CD4-positive, alpha-beta T cell (primary cell): ENCODE measurements around the gene PCP4. TPM values are rescaled to one million over a fixed set of nuclear protein-coding genes. Genes with fewer than 3 reads are reported as not detected.

Source experiments
- ATAC-seq: fragments of 200-7000 bp; cut with Tn5 transposase; one replicate; pipeline ENCODE4 v1.10.0; 2022; ENCODE audit warnings: mild to moderate bottlenecking; ENCODE audit not compliant: poor library complexity
- CTCF ChIA-PET: fragments of 350-600 bp; sonication (Branson Sonifier 250); formaldehyde crosslinking; loops from one replicate; lab custom pipeline; 2021; ENCODE audit warnings: antibody characterized with exemption, inconsistent platforms; lab: Charles Lee
- POLR2A ChIA-PET: fragments of 350-600 bp; sonication (Branson Sonifier 250); formaldehyde crosslinking; loops from one replicate; lab custom pipeline; 2021; ENCODE audit warnings: antibody characterized with exemption, inconsistent platforms; lab: Charles Lee
- DNase-seq, 14 experiments: peaks; one replicate each; pipeline ENCODE4 v3.0.0-alpha.2; 2013 to 2020; ENCODE audit warnings: mixed read lengths in 2 of 14
- H3K27ac ChIP-seq, 2 donors: one replicate each; pipeline versions ENCODE4 v1.5.1 to v1.7.0; 2013; ENCODE audit warnings: low read length in 2 of 2, low read depth in 1 of 2, mild to moderate bottlenecking in 1 of 2
- H3K27me3 ChIP-seq, 2 experiments: 1 replicate in 1 of 2; 2 replicates in 1 of 2; pipeline versions ENCODE4 v1.6.1 to v1.7.0; 2013; ENCODE audit warnings: low read length in 2 of 2, control low read depth in 1 of 2, mild to moderate bottlenecking in 1 of 2, moderate library complexity in 1 of 2; ENCODE audit not compliant: insufficient read depth in 2 of 2, control insufficient read depth in 1 of 2
- H3K36me3 ChIP-seq: one replicate; pipeline ENCODE4 v1.6.1; 2013; ENCODE audit warnings: low read length, control low read depth; ENCODE audit not compliant: insufficient read depth
- H3K4me1 ChIP-seq: one replicate; pipeline ENCODE4 v1.6.1; 2013; ENCODE audit warnings: low read length, control low read depth; ENCODE audit not compliant: insufficient read depth
- H3K4me3 ChIP-seq: one replicate; pipeline ENCODE4 v1.5.1; 2013; ENCODE audit warnings: mild to moderate bottlenecking, low read length, moderate library complexity
- H3K9me3 ChIP-seq, 2 experiments: 1 replicate in 1 of 2; 2 replicates in 1 of 2; pipeline versions ENCODE4 v1.6.1 to v1.7.0; 2013; ENCODE audit warnings: low read length in 2 of 2, mild to moderate bottlenecking in 2 of 2, control low read depth in 1 of 2, moderate library complexity in 1 of 2; ENCODE audit not compliant: control insufficient read depth in 1 of 2, insufficient read depth in 1 of 2
- H3K27ac Mint-ChIP-seq: one replicate; pipeline ENCODE4 v1.8.0; 2020; ENCODE audit warnings: mixed read lengths
- H3K27me3 Mint-ChIP-seq: one replicate; pipeline ENCODE4 v1.8.0; 2021; ENCODE audit warnings: mixed read lengths
- H3K36me3 Mint-ChIP-seq: one replicate; pipeline ENCODE4 v1.8.0; 2021; ENCODE audit warnings: low read depth, mixed read lengths
- H3K4me1 Mint-ChIP-seq: one replicate; pipeline ENCODE4 v1.8.0; 2021; ENCODE audit warnings: low read depth, mixed read lengths
- H3K4me3 Mint-ChIP-seq: one replicate; pipeline ENCODE4 v1.8.0; 2020; ENCODE audit warnings: mild to moderate bottlenecking, mixed read lengths
- H3K9me3 Mint-ChIP-seq: one replicate; pipeline ENCODE4 v1.8.0; 2020; ENCODE audit warnings: mixed read lengths
- intact Hi-C, 2 experiments: fragments of 100-400 bp; cut with DNase I in 1 of 2; cut with micrococcal nuclease in 1 of 2; formaldehyde crosslinking; loops; one replicate each; pipeline versions ENCODE4 v1.15.1 to v1.9.0; 2023 to 2025; cut with DNase I, micrococcal nuclease
- total RNA-seq, 174 experiments: library from RNA in 2 of 174; stranded (reverse) in 2 of 174; gene quantifications; one replicate each; pipeline ENCODE4 v1.2.3 and lab custom pipeline; 2021 to 2026
- TF ChIP-seq, protein P1 (sequence below): fragments of 200-600 bp; IDR thresholded peaks from one replicate; pipeline ENCODE4 v1.8.0; 2022; ENCODE audit warnings: antibody characterized with exemption, mild to moderate bottlenecking

Gene PCP4
- total RNA-seq, 2 experiments from 2014 or later, result not detected

DNA sequence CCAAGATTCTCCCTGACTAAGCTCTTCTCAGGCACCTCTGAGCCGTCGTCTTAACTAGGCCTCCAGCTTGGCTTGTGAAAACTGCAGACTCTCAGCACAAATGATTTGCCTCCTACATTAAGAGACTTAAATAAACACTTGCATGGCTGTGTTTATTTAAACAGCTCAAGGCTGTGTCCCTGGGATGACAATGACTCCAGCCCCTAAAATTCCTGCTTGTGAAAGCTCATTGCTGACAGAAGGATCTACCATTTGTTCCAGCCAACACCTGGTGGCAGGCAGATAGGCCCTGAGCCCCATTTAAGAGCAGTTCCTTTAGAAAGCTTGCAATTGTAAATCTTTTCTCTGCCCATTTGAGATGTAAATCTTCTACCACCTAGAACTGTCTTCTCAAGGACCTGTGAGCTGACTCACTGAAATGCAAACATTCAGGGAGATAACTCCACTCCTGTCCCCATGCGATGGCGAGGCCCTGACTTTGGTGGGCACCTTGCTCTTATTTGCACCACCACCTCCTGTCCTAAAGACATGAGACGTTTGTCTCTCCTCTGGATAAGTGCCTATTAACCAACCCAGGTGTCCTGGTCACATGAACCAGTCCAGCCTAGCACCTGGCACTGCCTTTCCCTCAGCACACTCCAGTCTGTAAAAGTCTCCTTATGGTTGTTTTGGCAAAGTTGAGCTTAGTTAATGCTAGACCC is 15.1 kb upstream of the PCP4 start:
- H3K9me3 Mint-ChIP-seq, result no peaks in the 10 kb centered on the region
- no peak overlapping the region for H3K4me3 Mint-ChIP-seq
- Histone ChIP-seq H3K36me3 (no peaks in the 10 kb centered on the region), H3K27ac (no peak overlapping the region), H3K27me3 (no peaks in the 10 kb centered on the region), H3K4me3 (no peak overlapping the region), H3K4me1 (no peaks in the 10 kb centered on the region), H3K9me3 (peaks cover 0 to 20% of the 10 kb centered on the region in 2 experiments)
- intact Hi-C loops, result no loop called here
- ATAC-seq (no peak), DNase-seq (no peak)
- no peaks in the 10 kb centered on the region for H3K27me3 Mint-ChIP-seq
- H3K27ac Mint-ChIP-seq, result no peak overlapping the region
- ChIA-PET CTCF (no interaction called here), POLR2A (no interaction called here)
- no peaks in the 10 kb centered on the region for H3K36me3 Mint-ChIP-seq
- H3K4me1 Mint-ChIP-seq, result no peaks in the 10 kb centered on the region
- TF ChIP-seq, protein P1, sequence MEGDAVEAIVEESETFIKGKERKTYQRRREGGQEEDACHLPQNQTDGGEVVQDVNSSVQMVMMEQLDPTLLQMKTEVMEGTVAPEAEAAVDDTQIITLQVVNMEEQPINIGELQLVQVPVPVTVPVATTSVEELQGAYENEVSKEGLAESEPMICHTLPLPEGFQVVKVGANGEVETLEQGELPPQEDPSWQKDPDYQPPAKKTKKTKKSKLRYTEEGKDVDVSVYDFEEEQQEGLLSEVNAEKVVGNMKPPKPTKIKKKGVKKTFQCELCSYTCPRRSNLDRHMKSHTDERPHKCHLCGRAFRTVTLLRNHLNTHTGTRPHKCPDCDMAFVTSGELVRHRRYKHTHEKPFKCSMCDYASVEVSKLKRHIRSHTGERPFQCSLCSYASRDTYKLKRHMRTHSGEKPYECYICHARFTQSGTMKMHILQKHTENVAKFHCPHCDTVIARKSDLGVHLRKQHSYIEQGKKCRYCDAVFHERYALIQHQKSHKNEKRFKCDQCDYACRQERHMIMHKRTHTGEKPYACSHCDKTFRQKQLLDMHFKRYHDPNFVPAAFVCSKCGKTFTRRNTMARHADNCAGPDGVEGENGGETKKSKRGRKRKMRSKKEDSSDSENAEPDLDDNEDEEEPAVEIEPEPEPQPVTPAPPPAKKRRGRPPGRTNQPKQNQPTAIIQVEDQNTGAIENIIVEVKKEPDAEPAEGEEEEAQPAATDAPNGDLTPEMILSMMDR, result no peak

- no peaks in the 10 kb centered on the region for H3K36me3 Mint-ChIP-seq
- H3K36me3 ChIP-seq, result no peaks in the 10 kb centered on the region
- H3K27ac Mint-ChIP-seq, result no peak overlapping the region
- ChIA-PET CTCF (no interaction called here), POLR2A (no interaction called here)
- intact Hi-C loops, result no loop called here
- no peak overlapping the region for H3K4me3 ChIP-seq
- H3K27ac ChIP-seq, result no peak overlapping the region
- TF ChIP-seq, protein P1, result no peak
- DNase-seq, result no peak
- no peaks in the 10 kb centered on the region for H3K27me3 Mint-ChIP-seq
- no peak for ATAC-seq
- H3K4me1 ChIP-seq, result no peaks in the 10 kb centered on the region
- no peaks in the 10 kb centered on the region for H3K27me3 ChIP-seq
- no peaks in the 10 kb centered on the region for H3K4me1 Mint-ChIP-seq
- H3K9me3 Mint-ChIP-seq, result no peaks in the 10 kb centered on the region
- no peak overlapping the region for H3K4me3 Mint-ChIP-seq
- peaks cover 0 to 17% of the 10 kb centered on the region in 2 experiments for H3K9me3 ChIP-seq
Observed at GRCh38 chr21:39852726-39853500, 14.3 kb upstream of the PCP4 start.

DNA sequence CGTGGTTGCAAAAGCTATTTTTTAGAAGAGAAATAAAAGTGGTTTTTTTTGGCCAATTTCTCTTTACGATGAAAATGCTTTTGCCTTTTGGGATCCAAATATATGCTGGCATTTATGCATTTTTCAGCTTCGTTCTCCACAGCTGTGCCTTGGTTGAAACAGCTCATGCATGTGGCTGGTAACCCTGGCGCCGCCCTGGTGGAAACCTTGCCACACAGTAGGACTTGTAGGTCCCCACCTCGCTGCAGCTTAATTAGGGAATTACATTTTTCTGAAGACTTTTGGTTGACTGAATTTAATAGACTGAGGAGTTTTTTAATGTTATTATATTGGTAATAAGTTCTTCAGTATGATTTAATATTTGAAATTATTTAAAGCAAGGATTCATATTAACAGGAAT is 12.7 kb upstream of the PCP4 start:
- Histone ChIP-seq H3K27ac (no peak overlapping the region), H3K4me1 (no peaks in the 10 kb centered on the region), H3K4me3 (no peak overlapping the region), H3K27me3 (no peaks in the 10 kb centered on the region), H3K36me3 (no peaks in the 10 kb centered on the region), H3K9me3 (peaks cover 0 to 22% of the 10 kb centered on the region in 2 experiments)
- H3K36me3 Mint-ChIP-seq, result no peaks in the 10 kb centered on the region
- TF ChIP-seq, protein P1, result no peak
- no peaks in the 10 kb centered on the region for H3K4me1 Mint-ChIP-seq
- no peaks in the 10 kb centered on the region for H3K9me3 Mint-ChIP-seq
- CTCF ChIA-PET, result no interaction called here
- no peak overlapping the region for H3K27ac Mint-ChIP-seq
- no peaks in the 10 kb centered on the region for H3K27me3 Mint-ChIP-seq
- POLR2A ChIA-PET, result no interaction called here
- no peak overlapping the region for H3K4me3 Mint-ChIP-seq
- intact Hi-C loops, result no loop called here
- no peak for ATAC-seq
- DNase-seq, result no peak
